IMR-90 (cell line): ENCODE data around the gene PDLIM5. TPM values are rescaled to one million over a fixed set of nuclear protein-coding genes. Genes with fewer than 3 reads are reported as not detected.

ENCODE experiments used
- ATAC-seq: fragments of 200-7000 bp; cut with Tn5 transposase; 2 replicates; pipeline ENCODE4 v1.9.1; 2020; ENCODE audit warnings: low read depth, mild to moderate bottlenecking, moderate library complexity
- BruUV-seq: library from RNA; stranded (reverse); fragments of 400-500 nt; replicated peaks from 2 replicates; lab custom pipeline; 2021; lab: Mats Ljungman, UMichigan
- CTCF ChIA-PET: fragments of 300-600 bp; formaldehyde crosslinking; extraction: SDS; loops from one replicate; lab custom pipeline; 2021; ENCODE audit warnings: antibody characterized with exemption; lab: Yijun Ruan, JAX
- POLR2A ChIA-PET: fragments of 300-600 bp; sonication (Branson Sonifier 250); formaldehyde crosslinking; loops from one replicate; lab custom pipeline; 2022; ENCODE audit warnings: antibody characterized with exemption; ENCODE audit not compliant: unreplicated experiment; lab: Charles Lee
- DNase-seq: peaks from one replicate; pipeline ENCODE4 v3.0.0; 2013
- H2AFZ ChIP-seq: replicated peaks from 2 replicates; pipeline ENCODE3; 2013; ENCODE audit warnings: low read length, mild to moderate bottlenecking; ENCODE audit not compliant: poor library complexity
- H2AK5ac ChIP-seq: 2 replicates; pipeline ENCODE4 v1.6.1; 2013; ENCODE audit warnings: low read depth, low read length, inconsistent platforms
- H2AK9ac ChIP-seq: replicated peaks from 2 replicates; pipeline ENCODE3; 2013; ENCODE audit warnings: mild to moderate bottlenecking, low read depth, low read length, moderate library complexity; ENCODE audit not compliant: poor library complexity
- H2BK120ac ChIP-seq: 2 replicates; pipeline ENCODE4 v1.6.1; 2013; ENCODE audit warnings: low read depth, low read length, inconsistent platforms
- H2BK15ac ChIP-seq: 3 replicates; pipeline ENCODE4 v1.6.1; 2013; ENCODE audit warnings: low read depth, low read length, inconsistent platforms
- H2BK20ac ChIP-seq: 2 replicates; pipeline ENCODE4 v1.6.1; 2013; ENCODE audit warnings: low read depth, mild to moderate bottlenecking, inconsistent platforms, low read length, moderate library complexity
- H2BK5ac ChIP-seq: 2 replicates; pipeline ENCODE4 v1.6.1; 2013; ENCODE audit warnings: mild to moderate bottlenecking, low read depth, low read length, inconsistent platforms; ENCODE audit not compliant: poor library complexity, severe bottlenecking
- H3K14ac ChIP-seq: replicated peaks from 2 replicates; pipeline ENCODE4 v1.6.1; 2013; ENCODE audit warnings: low read depth, low read length, inconsistent platforms
- H3K18ac ChIP-seq: 2 replicates; pipeline ENCODE4 v1.6.1; 2013; ENCODE audit warnings: low read depth, low read length, control low read depth
- H3K23ac ChIP-seq: 2 replicates; pipeline ENCODE4 v1.6.1; 2013; ENCODE audit warnings: low read depth, low read length, inconsistent platforms
- H3K27ac ChIP-seq: 2 replicates; pipeline ENCODE4 v1.5.1; 2013; ENCODE audit warnings: mild to moderate bottlenecking, control low read depth, low read length; ENCODE audit not compliant: insufficient read depth
- H3K27me3 ChIP-seq: 2 replicates; pipeline ENCODE4 v1.6.1; 2013; ENCODE audit warnings: low read length; ENCODE audit not compliant: control insufficient read depth, insufficient read depth
- H3K36me3 ChIP-seq: 2 replicates; pipeline ENCODE4 v1.6.1; 2013; ENCODE audit warnings: low read length, mixed read lengths; ENCODE audit not compliant: control insufficient read depth, insufficient read depth
- H3K4ac ChIP-seq: 2 replicates; pipeline ENCODE4 v1.6.1; 2013; ENCODE audit warnings: low read depth, low read length, inconsistent platforms
- H3K4me1 ChIP-seq: 2 replicates; pipeline ENCODE4 v1.6.1; 2013; ENCODE audit warnings: low read length, mixed read lengths; ENCODE audit not compliant: control insufficient read depth, insufficient read depth
- H3K4me2 ChIP-seq: 2 replicates; pipeline ENCODE4 v1.6.1; 2013; ENCODE audit warnings: low read depth, mild to moderate bottlenecking, control low read depth, low read length, moderate library complexity
- H3K4me3 ChIP-seq: 2 replicates; pipeline ENCODE4 v1.5.1; 2013; ENCODE audit warnings: low read depth, mild to moderate bottlenecking, control low read depth, low read length, moderate library complexity; ENCODE audit not compliant: insufficient read depth
- H3K56ac ChIP-seq: 2 replicates; pipeline ENCODE4 v1.6.1; 2013; ENCODE audit warnings: low read length, inconsistent platforms; ENCODE audit not compliant: insufficient read depth; ENCODE audit errors: extremely low read depth
- H3K79me1 ChIP-seq, 2 experiments: 2 replicates each; pipeline ENCODE4 v1.6.1; 2013; ENCODE audit warnings: low read length in 2 of 2, inconsistent platforms in 1 of 2, low read depth in 1 of 2
- H3K9ac ChIP-seq: 2 replicates; pipeline ENCODE4 v1.6.1; 2013; ENCODE audit warnings: low read depth, low read length, control low read depth
- H3K9me1 ChIP-seq: 2 replicates; pipeline ENCODE4 v1.6.1; 2013; ENCODE audit warnings: low read length, inconsistent platforms; ENCODE audit not compliant: insufficient read depth
- H3K9me3 ChIP-seq: 2 replicates; pipeline ENCODE4 v1.6.1; 2013; ENCODE audit warnings: low read length; ENCODE audit not compliant: control insufficient read depth, insufficient read depth
- H4K20me1 ChIP-seq: 2 replicates; pipeline ENCODE4 v1.6.1; 2013; ENCODE audit warnings: low read length, inconsistent platforms; ENCODE audit not compliant: insufficient read depth
- H4K5ac ChIP-seq: 2 replicates; pipeline ENCODE4 v1.6.1; 2013; ENCODE audit warnings: mild to moderate bottlenecking, low read depth, low read length, control low read depth
- H4K8ac ChIP-seq, 2 experiments: 2 replicates each; pipeline ENCODE4 v1.6.1; 2013; ENCODE audit warnings: low read depth in 2 of 2, low read length in 2 of 2, control low read depth in 1 of 2, inconsistent platforms in 1 of 2
- H4K91ac ChIP-seq: 2 replicates; pipeline ENCODE4 v1.6.1; 2013; ENCODE audit warnings: low read depth, low read length, inconsistent platforms; ENCODE audit not compliant: insufficient read depth
- BHLHE40 ChIP-seq: fragments of 150-350 bp; IDR thresholded peaks from 2 replicates; pipeline ENCODE4 v1.6.1; 2016; ENCODE audit warnings: mild to moderate bottlenecking, low read depth, low read length
- CEBPB ChIP-seq: IDR thresholded peaks from 2 replicates; pipeline ENCODE4 v1.6.1; 2012; ENCODE audit warnings: low read depth, low read length, improper control_type of control experiment
- CHD1 ChIP-seq: IDR thresholded peaks from 2 replicates; pipeline ENCODE4 v1.6.1; 2012; ENCODE audit warnings: low read depth, low read length, improper control_type of control experiment
- CTCF ChIP-seq: conservative IDR thresholded peaks from 2 replicates; pipeline ENCODE4 v1.5.1; 2012; ENCODE audit warnings: mild to moderate bottlenecking, low read depth, low read length, improper control_type of control experiment
- ELK1 ChIP-seq: fragments of 150-350 bp; IDR thresholded peaks from 2 replicates; pipeline ENCODE4 v1.6.1; 2016; ENCODE audit warnings: low read depth, mild to moderate bottlenecking, low read length, moderate library complexity, borderline replicate concordance
- FOS ChIP-seq: fragments of 150-350 bp; IDR thresholded peaks from 2 replicates; pipeline ENCODE4 v1.6.1; 2016; ENCODE audit warnings: low read depth, low read length
- MAFK ChIP-seq: IDR thresholded peaks from 2 replicates; pipeline ENCODE4 v1.6.1; 2012; ENCODE audit warnings: low read depth, low read length, improper control_type of control experiment
- MAZ ChIP-seq: IDR thresholded peaks from 2 replicates; pipeline ENCODE4 v1.6.1; 2012; ENCODE audit warnings: low read depth, mild to moderate bottlenecking, low read length, improper control_type of control experiment, moderate library complexity, borderline replicate concordance
- MXI1 ChIP-seq: IDR thresholded peaks from 2 replicates; pipeline ENCODE4 v1.6.1; 2012; ENCODE audit warnings: low read depth, mild to moderate bottlenecking, low read length, moderate library complexity, borderline replicate concordance
- NFE2L2 ChIP-seq: fragments of 150-350 bp; IDR thresholded peaks from 2 replicates; pipeline ENCODE4 v1.6.1; 2016; ENCODE audit warnings: low read depth, mild to moderate bottlenecking, low read length
- POLR2A ChIP-seq: IDR thresholded peaks from 2 replicates; pipeline ENCODE4 v1.6.1; 2012; ENCODE audit warnings: mild to moderate bottlenecking, low read depth, low read length
- RAD21 ChIP-seq: IDR thresholded peaks from 2 replicates; pipeline ENCODE4 v1.6.1; 2012; ENCODE audit warnings: low read length, improper control_type of control experiment
- RCOR1 ChIP-seq: IDR thresholded peaks from 2 replicates; pipeline ENCODE4 v1.6.1; 2012; ENCODE audit warnings: mild to moderate bottlenecking, low read length, improper control_type of control experiment; ENCODE audit not compliant: insufficient replicate concordance
- RFX5 ChIP-seq: IDR thresholded peaks from 2 replicates; pipeline ENCODE4 v1.8.0; 2012; ENCODE audit warnings: low read depth, mild to moderate bottlenecking, low read length, moderate library complexity
- SMC3 ChIP-seq: fragments of 150-350 bp; IDR thresholded peaks from 2 replicates; pipeline ENCODE4 v1.6.1; 2016; ENCODE audit warnings: low read depth, mild to moderate bottlenecking, antibody characterized with exemption, low read length, moderate library complexity
- USF2 ChIP-seq: fragments of 150-350 bp; IDR thresholded peaks from 2 replicates; pipeline ENCODE4 v1.6.1; 2017; ENCODE audit warnings: mild to moderate bottlenecking, antibody characterized with exemption, low read length, low read depth
- WGBS, 2 experiments: methylation state at CpG; one replicate each; pipeline versions ENCODE4 v1.1.5 to v1.1.7; 2013; ENCODE audit warnings: missing lambda C conversion rate in 2 of 2; ENCODE audit not compliant: insufficient read length in 1 of 2; ENCODE audit errors: extremely low coverage in 2 of 2; 5-methylcytosine and 5-hydroxymethylcytosine counted together
- dilution Hi-C: fragments of 300-500 bp; cut with HindIII; formaldehyde crosslinking; loops from one replicate; pipeline ENCODE4 v1.14.3; 2018; ENCODE audit warnings: low sequenced_read_pairs; ENCODE audit not compliant: unreplicated experiment
- in situ Hi-C: fragments of 300-500 bp; cut with MboI; formaldehyde crosslinking; loops from 3 replicates; pipeline ENCODE4 v1.14.3; 2019; ENCODE audit warnings: low sequenced_read_pairs, inconsistent platforms, mixed read lengths
- intact Hi-C: fragments of 100-400 bp; cut with micrococcal nuclease; formaldehyde crosslinking; loops from 2 replicates; pipeline ENCODE4 v1.10.0; 2022
- polyA plus RNA-seq, 3 experiments: library from polyadenylated mRNA; depleted of rRNA; stranded (reverse); fragments of >200 nt; gene quantifications; 2 replicates each; pipeline ENCODE4 v1.2.3, GENCODE V29; 2012; ENCODE audit warnings: low replicate concordance in 1 of 3
- total RNA-seq: library from RNA; depleted of rRNA; stranded (reverse); fragments of >200 nt; gene quantifications from 2 replicates; pipeline ENCODE4 v1.2.3, GENCODE V29; 2012

PDLIM5 gene
- total and polyA plus RNA-seq, 2 of the 4 experiments (the other 2 are of a cell fraction): 96.5 to 188 TPM

GRCh38 chr4:94428884-94429283, 22.9 kb upstream of the PDLIM5 start:
- no peak overlapping the region for H3K27ac ChIP-seq
- POLR2A ChIA-PET: no interaction called here
- H2AK9ac ChIP-seq: no peak overlapping the region
- no peak overlapping the region for H3K4me3 ChIP-seq
- no peak overlapping the region for H2BK20ac ChIP-seq
- CTCF ChIA-PET: interaction anchor here (0.9 to 2.9 kb wide), 3 partner anchors 22 to 147 kb away, joined by 3 to 9 read pairs (median 3); no protein-coding TSS in a partner anchor
- no peaks in the 10 kb centered on the region for H3K79me1 ChIP-seq
- in situ Hi-C loops: no loop called here
- no peak for DNase-seq
- H4K91ac ChIP-seq: no peak overlapping the region
- ATAC-seq: no peak
- no peaks in the 10 kb centered on the region for H3K36me3 ChIP-seq
- no peak overlapping the region for H3K14ac ChIP-seq
- no peak overlapping the region for H3K56ac ChIP-seq
- H2AFZ ChIP-seq: no peak overlapping the region
- TF ChIP-seq CHD1: no peak
- TF ChIP-seq CTCF: no peak
- TF ChIP-seq FOS: no peak
- no peak for TF ChIP-seq RFX5
- TF ChIP-seq SMC3: no peak
- no peak for TF ChIP-seq USF2
- no peak for TF ChIP-seq MAFK
- no peak for TF ChIP-seq MXI1
- no peak for TF ChIP-seq RAD21
- TF ChIP-seq POLR2A: no peak
- no peak for TF ChIP-seq ELK1
- no peak for TF ChIP-seq MAZ
- no peak for TF ChIP-seq RCOR1
- no peak for TF ChIP-seq CEBPB
- TF ChIP-seq NFE2L2: no peak
- TF ChIP-seq BHLHE40: no peak
- no peak overlapping the region for H3K4ac ChIP-seq
- H3K4me2 ChIP-seq: no peak overlapping the region
- no TSS peak for BruUV-seq
- no peak overlapping the region for H3K9ac ChIP-seq
- H2AK5ac ChIP-seq: no peak overlapping the region
- H2BK5ac ChIP-seq: no peak overlapping the region
- dilution Hi-C loops: no loop called here
- no peak overlapping the region for H3K18ac ChIP-seq
- intact Hi-C loops: no loop called here
- H3K4me1 ChIP-seq: no peaks in the 10 kb centered on the region
- H4K20me1 ChIP-seq: no peaks in the 10 kb centered on the region
- H3K27me3 ChIP-seq: no peaks in the 10 kb centered on the region
- no peaks in the 10 kb centered on the region for H3K9me1 ChIP-seq
- no peak overlapping the region for H4K8ac ChIP-seq
- H3K23ac ChIP-seq: no peak overlapping the region
- H2BK120ac ChIP-seq: no peak overlapping the region
- no peak overlapping the region for H2BK15ac ChIP-seq
- no peak overlapping the region for H4K5ac ChIP-seq
- H3K9me3 ChIP-seq: peaks cover 11% of the 10 kb centered on the region
- no CpG with 5 or more reads among the region's 1 CpG for WGBS, 2 experiments
